B cell (primary cell): Measurements from ENCODE around the gene CRHR1. TPM values are rescaled to one million over a fixed set of nuclear protein-coding genes. Genes with fewer than 3 reads are reported as not detected.

ENCODE experiments used
- ATAC-seq: fragments of 200-7000 bp; cut with Tn5 transposase; one replicate; pipeline ENCODE4 v1.10.0; 2021; ENCODE audit warnings: low read depth, mild to moderate bottlenecking, moderate number of reproducible peaks, moderate library complexity
- CTCF ChIA-PET: fragments of 350-600 bp; sonication (Branson Sonifier 250); formaldehyde crosslinking; loops from one replicate; lab custom pipeline; 2021; ENCODE audit warnings: antibody characterized with exemption, inconsistent platforms; lab: Charles Lee
- POLR2A ChIA-PET: fragments of 350-600 bp; sonication (Branson Sonifier 250); formaldehyde crosslinking; loops from one replicate; lab custom pipeline; 2021; ENCODE audit warnings: antibody characterized with exemption; lab: Charles Lee
- DNase-seq: peaks from one replicate; pipeline ENCODE4 v3.0.0; 2013
- H2AFZ ChIP-seq: 2 replicates; pipeline ENCODE4 v1.6.1; 2012; ENCODE audit warnings: mild to moderate bottlenecking, low read depth, low read length; ENCODE audit not compliant: insufficient read depth, poor library complexity, severe bottlenecking
- H3K27ac ChIP-seq, 2 donors: 1 replicate in 1 of 2; 2 replicates in 1 of 2; pipeline ENCODE4 v1.5.1; 2012 to 2013; ENCODE audit warnings: low read length in 2 of 2, mild to moderate bottlenecking in 2 of 2, moderate library complexity in 1 of 2
- H3K27me3 ChIP-seq, 4 experiments: fragments of 200-600 bp in 1 of 4; sonication (generic) in 1 of 4; replicated peaks in 1 of 4; 1 replicate in 2 of 4; 2 replicates in 2 of 4; pipeline versions ENCODE4 v1.6.1 to v1.7.0; 2013 to 2016; ENCODE audit warnings: low read length in 3 of 4, mild to moderate bottlenecking in 2 of 4, mixed read lengths in 1 of 4, moderate library complexity in 1 of 4; ENCODE audit not compliant: insufficient read depth in 4 of 4, control insufficient read depth in 3 of 4; ENCODE audit errors: control extremely low read depth in 1 of 4
- H3K36me3 ChIP-seq, 2 experiments: replicated peaks in 1 of 2; 1 replicate in 1 of 2; 2 replicates in 1 of 2; pipeline versions ENCODE4 v1.6.1 to v1.7.1; 2013; ENCODE audit warnings: low read length in 1 of 2; ENCODE audit not compliant: insufficient read depth in 2 of 2, control insufficient read depth in 1 of 2; ENCODE audit errors: control extremely low read depth in 1 of 2, extremely low read depth in 1 of 2
- H3K4me1 ChIP-seq, 2 donors: fragments of 200-600 bp in 1 of 2; sonication (generic) in 1 of 2; 1 replicate in 1 of 2; 2 replicates in 1 of 2; pipeline versions ENCODE4 v1.5.1 to v1.6.1; 2013 to 2017; ENCODE audit warnings: low read length in 2 of 2; ENCODE audit not compliant: control insufficient read depth in 2 of 2, insufficient read depth in 2 of 2
- H3K4me2 ChIP-seq: replicated peaks from 2 replicates; pipeline ENCODE3; 2012; ENCODE audit warnings: mild to moderate bottlenecking, low read depth, low read length; ENCODE audit not compliant: poor library complexity, severe bottlenecking
- H3K4me3 ChIP-seq, 5 experiments: fragments of 200-600 bp in 1 of 5; sonication (generic) in 1 of 5; 1 replicate in 3 of 5; 2 replicates in 2 of 5; pipeline versions ENCODE4 v1.5.1 to v1.7.0; 2011 to 2016; ENCODE audit warnings: low read length in 4 of 5, mild to moderate bottlenecking in 4 of 5, low read depth in 2 of 5, control low read depth in 1 of 5, moderate library complexity in 1 of 5; ENCODE audit not compliant: insufficient read depth in 1 of 5; ENCODE audit errors: control extremely low read depth in 1 of 5, extremely low read depth in 1 of 5
- H3K79me2 ChIP-seq: fragments of 200-600 bp; sonication (generic); one replicate; pipeline ENCODE4 v1.6.0; 2016; ENCODE audit warnings: low read length; ENCODE audit not compliant: control insufficient read depth, insufficient read depth
- H3K9ac ChIP-seq: fragments of 200-600 bp; sonication (generic); 2 replicates; pipeline ENCODE4 v1.6.1; 2017; ENCODE audit warnings: mild to moderate bottlenecking, low read length, moderate library complexity
- H3K9me3 ChIP-seq, 3 donors: one replicate each; pipeline versions ENCODE4 v1.6.1 to v1.7.1; 2013; ENCODE audit warnings: low read length in 2 of 3; ENCODE audit not compliant: control insufficient read depth in 2 of 3, insufficient read depth in 1 of 3; ENCODE audit errors: control extremely low read depth in 1 of 3
- H4K20me1 ChIP-seq: 2 replicates; pipeline ENCODE4 v1.6.0; 2012; ENCODE audit warnings: mild to moderate bottlenecking, low read length; ENCODE audit not compliant: insufficient read depth, control insufficient read depth, poor library complexity, severe bottlenecking
- H3K27ac Mint-ChIP-seq: one replicate; pipeline ENCODE4 v1.8.0; 2021; ENCODE audit warnings: mixed read lengths
- H3K27me3 Mint-ChIP-seq: one replicate; pipeline ENCODE4 v1.8.0; 2021; ENCODE audit warnings: mixed read lengths
- H3K4me1 Mint-ChIP-seq: one replicate; pipeline ENCODE4 v1.8.0; 2021; ENCODE audit warnings: mixed read lengths
- H3K4me3 Mint-ChIP-seq: one replicate; pipeline ENCODE4 v1.8.0; 2021; ENCODE audit warnings: mixed read lengths
- H3K9me3 Mint-ChIP-seq: one replicate; pipeline ENCODE4 v1.8.0; 2022; ENCODE audit warnings: mixed read lengths; ENCODE audit not compliant: insufficient read depth
- CTCF ChIP-seq: fragments of 200-600 bp; IDR thresholded peaks from one replicate; pipeline ENCODE4 v1.8.0; 2022; ENCODE audit warnings: antibody characterized with exemption, mild to moderate bottlenecking
- EZH2 ChIP-seq: IDR thresholded peaks from 2 replicates; pipeline ENCODE4 v1.6.1; 2012; ENCODE audit warnings: borderline replicate concordance, low read depth, mild to moderate bottlenecking, moderate library complexity, low read length; ENCODE audit not compliant: insufficient read depth, poor library complexity, severe bottlenecking
- WGBS: methylation state at CpG from one replicate; pipeline ENCODE4 v1.1.5; 2013; ENCODE audit warnings: missing lambda C conversion rate; ENCODE audit not compliant: insufficient coverage; 5-methylcytosine and 5-hydroxymethylcytosine counted together
- intact Hi-C: fragments of 100-400 bp; cut with micrococcal nuclease; formaldehyde crosslinking; loops from one replicate; pipeline ENCODE4 v1.10.0; 2022
- polyA plus RNA-seq: library from polyadenylated mRNA; depleted of rRNA; stranded (reverse); fragments of >200 nt; gene quantifications from 2 replicates; pipeline ENCODE4 v1.2.3, GENCODE V29; 2012
- total RNA-seq, 2 donors: library from RNA; stranded (reverse); fragments of 120-200 nt in 1 of 2; gene quantifications; 1 replicate in 1 of 2; 2 replicates in 1 of 2; pipeline versions ENCODE4 v1.2.3 to v1.2.4, GENCODE V29; 2013 to 2022

CRHR1 gene
- total and polyA plus RNA-seq, 2 donors (not counting 1 experiment from before 2014, with no cell fraction given), result not detected

- H4K20me1 ChIP-seq, result no peaks in the 10 kb centered on the region
- no peak within 1 kb of the TSS for H3K4me3 Mint-ChIP-seq
- H3K9me3 ChIP-seq, result no peaks in the 10 kb centered on the region
- DNase-seq (no peak), ATAC-seq (no peak)
- H3K4me1 ChIP-seq, result no peaks in the 10 kb centered on the region
- no peaks in the 10 kb centered on the region for H3K27me3 ChIP-seq
- H3K4me3 ChIP-seq, result no peak within 1 kb of the TSS
- intact Hi-C loops, result no loop called here
- no peaks in the 10 kb centered on the region for H3K9me3 Mint-ChIP-seq
- TF ChIP-seq CTCF (no peak), EZH2 (no peak)
- ChIA-PET CTCF (interaction anchor here (1.0 to 1.4 kb wide), 2 partner anchors 13 to 14 kb away, joined by 3 read pairs; no protein-coding TSS in a partner anchor), POLR2A (no interaction called here)
- H3K79me2 ChIP-seq, result no peaks in the 10 kb centered on the region
- H3K4me2 ChIP-seq, result no peak within 1 kb of the TSS
- H2AFZ ChIP-seq, result no peak within 1 kb of the TSS
- H3K27ac Mint-ChIP-seq, result no peak within 1 kb of the TSS
- H3K27me3 Mint-ChIP-seq, result peaks cover 8% of the 10 kb centered on the region
- no peak within 1 kb of the TSS for H3K27ac ChIP-seq
- no peaks in the 10 kb centered on the region for H3K4me1 Mint-ChIP-seq
- H3K36me3 ChIP-seq, result no peaks in the 10 kb centered on the region
- 89% methylated on average over 21 of the region's 25 CpGs for WGBS
- H3K9ac ChIP-seq, result no peak within 1 kb of the TSS
Observed at GRCh38 chr17:45844695-45845375, 60.7 kb downstream of the CRHR1 start, which contains the start of gene SPPL2C. Gene SPPL2C, plus strand, starts transcription at chr17:45844881. Its CDS starts 26 bp downstream, at chr17:45844907.

GRCh38 chr17:45845376-45846185 is 61.5 kb downstream of the CRHR1 start:
- no peaks in the 10 kb centered on the region for H3K4me1 ChIP-seq
- Mint-ChIP-seq H3K9me3 (no peaks in the 10 kb centered on the region), H3K4me1 (no peaks in the 10 kb centered on the region), H3K27ac (no peak overlapping the region), H3K4me3 (no peak overlapping the region), H3K27me3 (peaks cover 10% of the 10 kb centered on the region)
- no peak for DNase-seq
- no peaks in the 10 kb centered on the region for H3K79me2 ChIP-seq
- no peak overlapping the region for H3K4me3 ChIP-seq
- H3K27ac ChIP-seq, result no peak overlapping the region
- POLR2A ChIA-PET, result no interaction called here
- intact Hi-C loops, result no loop called here
- no peak overlapping the region for H2AFZ ChIP-seq
- CTCF ChIA-PET, result interaction anchor here (1.0 kb wide), 1 partner anchor 14 kb away, joined by 3 read pairs; no protein-coding TSS in a partner anchor
- H3K27me3 ChIP-seq, result no peaks in the 10 kb centered on the region
- WGBS, result 96% methylated on average over 32 of the region's 35 CpGs
- H3K4me2 ChIP-seq, result no peak overlapping the region
- H3K9ac ChIP-seq, result no peak overlapping the region
- no peaks in the 10 kb centered on the region for H3K36me3 ChIP-seq
- no peak for TF ChIP-seq EZH2
- no peak for TF ChIP-seq CTCF
- no peaks in the 10 kb centered on the region for H4K20me1 ChIP-seq
- no peaks in the 10 kb centered on the region for H3K9me3 ChIP-seq
- ATAC-seq, result no peak
